Omental fat pad (tissue), 4 donors: ENCODE data around the gene TPCN2. TPM values are rescaled to one million over a fixed set of nuclear protein-coding genes. Genes with fewer than 3 reads are reported as not detected.
A peak's percentile ranks its signal among the peaks of the same experiment; 100 is the strongest.

Experiments
- ATAC-seq: fragments of 150-250 bp; one replicate; pipeline ENCODE4 v1.9.1; 2016; ENCODE audit warnings: mild to moderate bottlenecking, moderate library complexity; ENCODE audit not compliant: low FRiP score
- DNase-seq: peaks from one replicate; pipeline ENCODE4 v3.0.0-alpha.2; 2019; ENCODE audit warnings: low spot score
- total RNA-seq, 4 donors: library from RNA; depleted of rRNA; stranded (reverse); fragments of >200 nt; gene quantifications; one replicate each; pipeline ENCODE4 v1.1.0, GENCODE V29; 2016
- TF ChIP-seq, protein P1 (sequence below), 3 donors: fragments of 450-650 bp; IDR thresholded peaks; one replicate each; pipeline ENCODE4 v1.5.1; 2016 to 2017; ENCODE audit warnings: antibody characterized with exemption in 3 of 3, mild to moderate bottlenecking in 3 of 3, moderate library complexity in 2 of 3

Gene TPCN2
- total RNA-seq, 4 donors from 2014 or later = 11.8 to 23.3 (median 15.4) TPM

DNA sequence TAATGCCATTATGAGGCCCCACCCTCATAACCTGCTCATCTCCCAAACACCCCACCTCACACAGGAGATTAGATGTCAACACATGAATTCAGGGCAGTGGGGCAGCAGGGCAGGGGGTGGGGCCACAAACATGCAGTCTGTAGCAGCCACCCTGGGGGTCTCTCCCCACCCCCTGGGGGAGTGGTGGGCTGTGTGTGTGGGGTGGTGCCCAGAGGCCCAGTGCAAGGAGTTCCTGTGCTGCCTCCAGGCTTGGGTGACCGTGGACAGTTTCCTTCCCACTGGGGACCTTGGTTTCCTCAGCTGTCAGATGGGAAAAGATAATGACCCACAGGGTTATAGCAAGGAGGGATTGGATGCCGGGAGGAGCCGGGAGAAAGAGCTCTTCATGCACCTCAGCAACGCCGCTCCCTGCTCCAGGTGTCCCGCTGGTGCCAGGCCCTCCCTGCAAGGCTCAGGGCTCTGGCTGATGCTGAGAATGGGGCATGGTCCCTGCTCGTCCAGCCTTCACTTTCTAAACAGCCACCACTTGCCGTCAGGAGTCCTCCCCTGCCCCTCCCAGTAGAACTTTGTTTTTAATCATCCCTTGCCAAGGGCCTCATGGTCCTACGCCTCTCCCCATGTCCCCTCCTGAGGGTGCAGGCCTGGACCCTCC is 33.7 kb upstream of the TPCN2 start:
- DNase-seq = no peak
- no peak for ATAC-seq
- TF ChIP-seq, protein P1, sequence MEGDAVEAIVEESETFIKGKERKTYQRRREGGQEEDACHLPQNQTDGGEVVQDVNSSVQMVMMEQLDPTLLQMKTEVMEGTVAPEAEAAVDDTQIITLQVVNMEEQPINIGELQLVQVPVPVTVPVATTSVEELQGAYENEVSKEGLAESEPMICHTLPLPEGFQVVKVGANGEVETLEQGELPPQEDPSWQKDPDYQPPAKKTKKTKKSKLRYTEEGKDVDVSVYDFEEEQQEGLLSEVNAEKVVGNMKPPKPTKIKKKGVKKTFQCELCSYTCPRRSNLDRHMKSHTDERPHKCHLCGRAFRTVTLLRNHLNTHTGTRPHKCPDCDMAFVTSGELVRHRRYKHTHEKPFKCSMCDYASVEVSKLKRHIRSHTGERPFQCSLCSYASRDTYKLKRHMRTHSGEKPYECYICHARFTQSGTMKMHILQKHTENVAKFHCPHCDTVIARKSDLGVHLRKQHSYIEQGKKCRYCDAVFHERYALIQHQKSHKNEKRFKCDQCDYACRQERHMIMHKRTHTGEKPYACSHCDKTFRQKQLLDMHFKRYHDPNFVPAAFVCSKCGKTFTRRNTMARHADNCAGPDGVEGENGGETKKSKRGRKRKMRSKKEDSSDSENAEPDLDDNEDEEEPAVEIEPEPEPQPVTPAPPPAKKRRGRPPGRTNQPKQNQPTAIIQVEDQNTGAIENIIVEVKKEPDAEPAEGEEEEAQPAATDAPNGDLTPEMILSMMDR (IDR thresholded peaks at IDR 0.05) = no peak

DNA sequence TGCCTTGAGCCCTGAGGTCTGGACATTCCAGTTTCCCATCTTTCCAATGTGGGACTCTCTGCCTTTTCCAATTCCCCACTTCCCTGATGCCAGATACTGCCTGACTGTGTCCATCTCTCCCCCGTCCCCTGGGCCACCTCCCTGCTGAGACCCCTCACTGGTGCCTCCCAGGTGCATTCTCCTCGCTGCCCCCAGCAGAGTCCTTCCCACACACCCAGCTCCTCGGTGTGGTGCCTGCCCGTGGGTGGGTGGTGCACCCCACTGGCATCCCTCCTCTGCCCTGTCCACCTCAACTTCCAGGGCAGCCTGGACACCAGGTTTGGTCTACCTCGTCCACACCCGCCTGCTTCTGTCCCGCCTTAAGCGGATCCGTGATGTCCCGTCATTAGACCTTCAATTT is 30.8 kb upstream of the TPCN2 start:
- ATAC-seq (no peak), DNase-seq (no peak)
- TF ChIP-seq, protein P1 (IDR thresholded peaks at IDR 0.05) = no peak

DNA sequence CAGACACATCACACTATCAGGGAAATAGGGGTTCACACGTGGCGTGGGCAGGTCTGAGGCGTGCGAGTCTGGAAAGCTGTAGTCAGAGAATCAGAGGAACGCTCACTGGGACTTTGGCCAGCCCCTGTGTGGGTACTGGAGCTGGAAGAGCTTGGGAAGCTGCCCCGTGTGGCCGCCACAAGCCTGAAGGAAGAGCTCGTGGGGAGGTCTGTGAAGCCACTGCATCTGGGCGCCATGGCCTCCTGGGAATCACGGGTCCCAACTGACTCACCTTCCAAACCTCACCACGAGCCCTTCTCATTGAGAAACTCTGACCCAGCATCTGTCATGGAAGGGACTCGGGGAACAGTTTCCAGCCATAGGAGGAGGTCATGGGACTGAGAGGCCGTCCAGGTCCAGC is 29.8 kb upstream of the TPCN2 start:
- TF ChIP-seq, protein P1 (IDR thresholded peaks at IDR 0.05) = no peak
- ATAC-seq (no peak), DNase-seq (no peak)

- TF ChIP-seq, protein P1 (IDR thresholded peaks at IDR 0.05) = no peak
- DNase-seq (no peak), ATAC-seq (peak; percentile 33)
Observed at GRCh38 chr11:69022260-69022659, 26.5 kb upstream of the TPCN2 start.

- TF ChIP-seq, protein P1 (IDR thresholded peaks at IDR 0.05) = no peak
- DNase-seq (no peak), ATAC-seq (no peak)
Observed at GRCh38 chr11:69024509-69024908, 24.2 kb upstream of the TPCN2 start.

DNA sequence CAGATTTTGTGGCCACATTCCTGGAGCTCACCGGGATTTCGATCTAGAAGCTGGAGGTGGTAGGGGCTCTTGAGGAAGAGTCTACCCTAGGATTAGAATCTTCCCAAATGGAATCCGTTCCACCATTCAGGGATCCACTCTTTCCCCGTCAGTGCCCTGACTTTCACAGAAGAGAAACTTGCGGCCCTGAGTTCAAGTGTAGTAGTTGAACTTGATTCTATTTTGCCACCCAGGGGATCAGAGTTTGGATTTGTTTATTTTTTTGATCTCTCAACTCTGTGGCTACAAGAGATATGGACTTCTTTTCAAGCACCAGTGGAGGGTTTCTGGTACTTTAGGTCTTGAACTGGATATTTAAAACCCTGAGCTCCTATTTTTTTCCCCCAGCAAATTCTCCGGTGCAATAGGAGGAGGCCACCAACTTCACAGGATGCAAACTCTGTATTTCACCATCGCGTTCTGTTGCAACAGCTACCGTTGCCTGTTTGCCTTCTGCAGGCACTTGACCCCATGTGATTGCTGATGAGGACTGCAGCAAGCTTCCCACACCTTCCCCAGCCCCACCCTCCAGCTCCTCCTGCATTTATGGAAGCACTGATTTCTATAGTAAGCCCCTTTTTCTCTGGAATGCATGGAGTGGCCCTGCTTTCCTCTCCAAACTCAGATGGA is 20.9 kb upstream of the TPCN2 start:
- no peak for ATAC-seq
- no peak for DNase-seq
- TF ChIP-seq, protein P1 (IDR thresholded peaks at IDR 0.05) = no peak

DNA sequence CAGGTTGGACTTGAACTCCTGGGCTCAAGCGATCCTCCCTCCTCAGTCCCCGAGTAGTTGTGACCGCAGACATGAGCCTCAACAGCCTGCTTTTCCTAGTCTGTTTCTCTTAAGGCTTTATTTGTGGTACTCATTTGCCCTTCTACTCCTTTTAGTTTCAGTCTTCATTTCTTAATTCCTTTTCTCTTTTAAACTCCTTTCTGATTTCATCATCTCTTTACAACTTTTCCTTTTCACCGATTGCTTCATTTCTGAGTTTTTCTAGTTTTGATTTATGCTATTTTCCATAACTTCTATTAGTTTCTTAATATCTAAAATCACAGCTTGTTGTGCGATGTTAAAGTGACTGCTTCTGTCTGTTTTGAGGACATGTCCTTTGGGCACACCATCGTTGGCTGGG is 18.4 kb upstream of the TPCN2 start:
- DNase-seq = no peak
- ATAC-seq = no peak
- TF ChIP-seq, protein P1 (IDR thresholded peaks at IDR 0.05) = no peak
